DND-41 (cell line): ENCODE measurements around the gene PLCB4.

Experiments used
- CTCF ChIP-seq: IDR thresholded peaks from 2 replicates; pipeline ENCODE4 v1.5.1; 2012; ENCODE audit warnings: borderline replicate concordance, low read length, moderate library complexity, mild to moderate bottlenecking; ENCODE audit not compliant: poor library complexity, severe bottlenecking; ENCODE audit errors: extremely low read depth
- EZH2 ChIP-seq: IDR thresholded peaks from 3 replicates; pipeline ENCODE4 v1.6.1; 2012; ENCODE audit warnings: borderline replicate concordance, low read depth, mild to moderate bottlenecking, moderate library complexity, low read length, inconsistent platforms; ENCODE audit not compliant: severe bottlenecking

- TF ChIP-seq CTCF, result no peak
- no peak for TF ChIP-seq EZH2
Observed at GRCh38 chr20:9276966-9277468, 208.1 kb downstream of the PLCB4 start.
